Measurements from ENCODE around the gene SRGAP2C.
"Not testable (repeated sequence)": the region's sequence is repeated elsewhere in the genome, so short reads cannot be mapped to it uniquely, and the experiment has no call there.

The SRGAP2C gene

DNA sequence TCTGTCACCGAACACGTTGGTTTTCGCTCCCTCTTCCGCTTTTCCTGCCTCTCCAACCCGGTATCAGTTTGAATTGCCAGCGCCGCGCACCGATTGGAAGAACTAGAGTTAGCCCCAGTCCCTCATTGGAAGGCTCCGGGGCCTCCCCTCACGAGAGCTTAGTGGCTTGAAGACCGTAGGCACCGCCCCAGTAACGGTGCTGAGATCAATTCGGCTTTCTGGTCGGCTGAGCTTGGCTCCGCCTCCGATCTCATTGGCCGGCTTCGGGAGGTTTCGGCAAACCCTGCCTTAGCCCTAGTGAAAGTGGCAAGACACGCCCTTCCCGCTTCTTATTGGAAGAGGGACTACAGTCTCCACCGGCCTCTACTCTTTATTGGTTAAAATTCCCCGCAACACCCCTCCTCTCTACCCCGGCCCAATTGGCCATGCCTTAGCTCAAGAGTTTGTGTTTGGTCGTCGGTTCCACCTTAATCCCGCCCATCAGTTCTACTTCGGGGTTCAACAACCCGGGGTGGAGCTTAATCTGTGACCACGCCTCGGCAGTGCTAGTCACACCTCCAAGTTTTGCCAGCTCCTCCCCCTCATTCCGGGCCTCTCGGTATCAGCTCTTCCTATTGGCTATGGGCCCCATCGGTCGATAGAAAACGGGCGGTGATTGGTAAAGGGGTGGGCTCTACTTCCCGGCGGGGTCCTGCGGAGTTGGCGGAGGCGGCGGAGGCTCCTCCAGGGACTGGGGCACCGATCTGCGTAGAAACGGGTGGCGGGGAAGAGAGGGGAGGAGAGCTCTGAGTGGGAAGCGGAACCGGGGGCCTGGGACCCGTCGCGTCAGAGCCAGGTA lies at the start of gene SRGAP2C, which contains the start of gene FAM72B:
Gene SRGAP2C, plus strand, starts transcription at position 686 of the 838 bp plus-strand sequence. CDS start 2,472 bp downstream, outside the sequence.
Gene FAM72B, minus strand, starts transcription at position 51 of the 838 bp plus-strand sequence. CDS start 851 bp downstream, outside the sequence.
- peak; percentile 98 for DNase-seq (ENCODE audit: low read depth)

DNA sequence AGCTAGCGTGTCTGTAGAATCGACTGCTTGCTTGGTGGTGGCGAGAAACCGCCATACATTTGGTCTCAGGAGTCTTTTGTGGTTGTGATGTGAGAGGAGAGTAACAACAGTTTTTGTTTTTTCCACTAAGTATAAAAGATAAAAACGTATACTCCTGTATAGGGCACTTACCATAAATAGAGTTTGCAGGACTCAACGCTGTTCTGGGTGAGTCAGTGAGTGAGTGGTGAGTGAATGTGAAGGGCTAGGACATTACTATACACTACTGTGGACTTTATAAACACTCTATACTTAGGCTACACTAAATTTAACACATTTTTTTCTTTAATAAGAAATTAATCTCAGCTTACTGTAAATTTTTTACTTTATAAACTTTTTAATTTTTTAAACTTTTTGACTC lies 44.4 kb upstream of the SRGAP2C start:
- DNase-seq (ENCODE audit: low read depth): not testable (repeated sequence)

DNA sequence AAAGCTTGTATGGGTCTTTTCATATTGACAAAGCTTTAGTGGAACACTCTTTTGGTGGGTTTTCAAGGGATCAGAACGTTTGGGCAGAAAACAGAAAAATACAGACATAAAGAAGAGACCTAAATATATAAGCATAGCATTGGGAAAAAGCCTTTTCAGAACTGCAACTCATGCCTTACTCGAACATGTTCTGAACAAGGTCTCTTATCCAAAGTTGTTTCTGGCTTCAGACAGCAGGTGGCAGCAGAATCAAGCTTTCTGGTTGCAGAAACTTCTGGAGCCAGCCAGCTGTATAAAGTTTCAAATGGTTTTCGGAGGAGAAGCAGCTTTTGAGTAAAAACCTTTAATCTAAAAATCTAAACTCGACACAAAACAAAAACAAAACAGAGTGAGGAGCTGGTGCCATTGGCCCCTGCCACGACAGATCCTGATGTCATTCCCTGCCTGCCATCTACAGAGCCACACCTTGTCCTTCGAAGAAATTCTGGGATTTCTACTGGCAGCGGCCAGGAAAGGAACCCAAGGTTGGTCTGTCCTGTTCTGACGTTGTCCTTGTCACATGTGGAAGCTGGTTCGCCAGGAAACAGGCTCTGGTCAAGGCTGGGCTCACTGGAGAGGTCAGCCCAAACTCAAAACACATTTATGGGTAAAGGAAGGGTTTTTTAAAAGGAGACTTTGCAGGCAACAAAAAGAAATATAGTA lies 36.1 kb upstream of the SRGAP2C start:
- DNase-seq (ENCODE audit: low read depth): not testable (repeated sequence)

DNA sequence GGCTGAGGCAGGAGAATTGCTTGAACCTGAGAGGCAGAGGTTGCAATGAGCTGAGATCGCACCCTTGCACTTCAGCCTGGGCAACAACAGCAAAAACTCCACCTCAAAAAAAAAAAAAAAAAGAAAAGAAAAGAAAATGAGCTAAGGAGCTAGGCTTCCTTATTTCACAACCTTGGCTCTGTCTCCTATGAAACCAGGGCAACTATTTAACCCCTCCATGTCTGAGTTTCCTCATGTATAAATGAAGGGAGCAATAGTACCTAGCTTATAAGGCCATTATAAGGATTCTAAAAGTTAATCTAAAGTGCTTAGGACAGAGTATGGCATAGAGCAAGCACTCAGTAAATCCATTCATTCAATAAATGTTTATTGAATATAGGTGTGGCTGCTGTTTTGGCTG lies 33.5 kb upstream of the SRGAP2C start:
- DNase-seq (ENCODE audit: low read depth): not testable (repeated sequence)

DNA sequence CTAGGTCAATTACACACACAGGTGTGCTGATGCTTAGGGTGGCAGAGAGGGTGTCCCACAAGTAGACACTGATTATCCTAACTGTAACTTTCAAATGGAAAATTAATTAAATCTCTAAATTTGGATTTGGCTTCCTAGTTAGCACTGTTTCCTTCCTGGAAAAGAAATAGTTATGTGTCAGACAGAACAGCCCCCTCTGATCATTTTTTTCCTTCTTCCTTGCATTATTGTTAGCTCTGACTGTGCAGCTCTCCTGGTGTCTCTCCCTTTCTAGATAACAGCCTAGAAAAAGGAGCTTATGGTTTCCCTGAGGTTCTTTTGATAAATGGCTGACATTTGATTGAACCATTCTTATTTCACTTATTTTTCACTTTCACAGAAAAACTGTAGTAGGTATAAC lies 32.0 kb upstream of the SRGAP2C start:
- DNase-seq (ENCODE audit: low read depth): not testable (repeated sequence)

DNA sequence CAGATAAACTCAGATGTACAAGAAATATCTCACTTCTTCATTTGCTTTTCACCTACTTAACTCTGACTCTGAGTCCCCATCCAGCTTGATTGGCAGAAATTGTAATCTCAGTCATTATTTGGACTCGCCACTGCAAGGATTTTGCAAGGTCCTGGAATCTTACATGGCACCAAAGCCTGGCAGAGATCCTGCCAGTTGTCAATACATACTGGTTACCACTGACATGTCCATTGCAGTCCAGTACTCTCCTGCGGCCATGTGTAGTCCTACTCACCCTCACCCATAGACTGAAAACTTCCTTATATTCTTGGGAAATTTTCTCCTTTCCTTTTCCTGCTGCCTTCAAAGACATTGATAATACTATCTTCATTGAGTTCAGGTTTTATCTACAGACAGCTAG lies 30.0 kb upstream of the SRGAP2C start:
- DNase-seq (ENCODE audit: low read depth): not testable (repeated sequence)

DNA sequence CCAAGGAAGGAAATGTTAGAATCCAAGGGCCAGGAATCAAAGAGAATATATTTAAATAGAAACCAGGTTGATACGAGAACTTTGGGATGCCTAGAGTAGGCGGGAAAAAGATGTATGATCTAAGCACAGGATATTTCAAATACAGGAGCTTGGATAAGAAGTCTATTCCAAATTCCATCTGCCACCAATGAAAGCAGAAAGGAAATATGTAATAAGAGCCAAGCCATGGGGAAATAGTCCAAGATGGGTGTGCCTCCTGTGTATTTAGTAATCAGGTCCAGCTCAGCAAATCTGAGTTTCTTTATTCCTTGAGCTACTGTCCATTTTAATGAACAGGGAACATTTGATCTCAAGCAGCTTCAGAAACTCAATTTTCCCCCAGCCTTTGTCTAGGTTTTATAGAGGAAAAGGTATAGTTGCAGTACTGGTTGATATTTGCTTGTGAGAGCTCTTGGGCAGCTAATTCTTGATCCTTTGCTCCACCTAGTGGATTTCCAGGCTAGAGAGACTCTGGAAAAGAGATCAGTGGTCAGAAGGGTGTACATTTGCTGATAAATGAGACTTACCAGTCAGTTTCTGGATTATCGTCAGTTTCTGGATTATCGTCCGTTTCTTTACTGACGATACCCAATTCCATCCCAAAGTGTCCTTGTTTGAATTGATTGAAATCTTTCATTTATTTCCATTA lies 29.0 kb upstream of the SRGAP2C start:
- DNase-seq (ENCODE audit: low read depth): not testable (repeated sequence)

DNA sequence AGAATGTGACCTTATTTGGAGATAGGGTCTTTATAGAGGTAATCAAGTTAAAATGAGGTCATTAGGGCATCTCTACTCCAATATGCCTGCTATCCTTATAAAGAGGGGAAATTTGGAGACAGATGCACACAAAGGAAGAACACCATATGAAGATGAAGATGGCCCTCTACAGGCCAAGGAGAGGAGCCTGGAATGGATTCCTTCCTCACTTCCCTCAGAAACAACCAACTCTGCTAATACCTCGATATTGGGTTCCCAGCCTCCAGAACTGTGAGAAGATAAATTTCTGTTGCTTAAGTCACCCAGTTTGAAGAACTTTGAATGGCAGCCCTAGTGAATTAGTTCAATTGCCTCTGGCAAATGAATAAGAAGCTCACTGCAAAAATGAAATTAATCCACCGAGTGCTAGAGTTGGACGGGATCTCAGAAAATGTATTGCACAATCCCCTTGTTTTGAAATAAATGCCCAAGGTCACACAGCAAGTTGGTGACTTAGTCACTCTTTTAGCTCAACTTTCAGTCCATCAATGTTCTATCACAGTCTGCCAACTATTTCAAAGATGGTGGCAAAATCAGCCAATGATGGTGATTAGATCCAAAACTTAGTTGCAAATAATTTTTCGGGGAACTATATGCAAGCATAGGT lies 27.7 kb upstream of the SRGAP2C start:
- not testable (repeated sequence) for DNase-seq (ENCODE audit: low read depth)

DNA sequence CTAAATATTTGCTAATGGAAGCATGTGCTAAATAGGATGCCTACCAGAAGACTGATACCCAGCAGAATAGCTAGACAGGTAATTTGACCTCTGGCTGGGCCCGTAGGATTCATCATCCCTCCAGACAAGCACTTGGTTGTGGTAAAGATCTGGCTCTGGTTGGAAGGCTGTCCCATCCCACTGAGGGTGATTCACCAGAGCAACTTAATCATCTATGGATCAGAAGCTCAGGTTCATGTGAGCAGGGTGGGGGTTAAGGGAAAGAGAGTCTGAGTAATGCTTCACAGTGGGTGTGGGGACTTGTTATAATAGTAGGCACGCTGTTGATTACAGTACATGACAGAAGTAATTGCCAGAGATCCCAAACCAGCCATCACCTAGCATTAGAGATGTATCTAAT lies 27.2 kb upstream of the SRGAP2C start:
- not testable (repeated sequence) for DNase-seq (ENCODE audit: low read depth)

DNA sequence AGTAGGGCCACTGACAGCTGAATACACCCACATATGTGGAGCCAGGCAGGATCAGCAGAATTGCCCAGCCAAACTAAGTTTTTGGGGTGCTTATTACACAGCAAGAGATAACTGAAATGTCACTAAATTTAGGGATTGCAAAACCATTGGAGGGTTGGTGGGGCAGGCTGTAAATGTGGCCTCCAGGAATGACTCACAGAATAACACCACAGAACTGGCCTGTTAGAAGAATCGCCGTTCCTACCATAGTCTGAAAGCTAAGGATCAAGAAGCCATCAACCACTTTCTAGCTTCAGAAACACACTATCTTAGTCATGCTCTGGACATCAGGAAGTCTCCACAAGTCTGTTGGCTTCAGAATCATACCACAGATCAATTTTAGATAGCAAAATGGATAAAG lies 24.7 kb upstream of the SRGAP2C start:
- DNase-seq (ENCODE audit: low read depth): not testable (repeated sequence)

DNA sequence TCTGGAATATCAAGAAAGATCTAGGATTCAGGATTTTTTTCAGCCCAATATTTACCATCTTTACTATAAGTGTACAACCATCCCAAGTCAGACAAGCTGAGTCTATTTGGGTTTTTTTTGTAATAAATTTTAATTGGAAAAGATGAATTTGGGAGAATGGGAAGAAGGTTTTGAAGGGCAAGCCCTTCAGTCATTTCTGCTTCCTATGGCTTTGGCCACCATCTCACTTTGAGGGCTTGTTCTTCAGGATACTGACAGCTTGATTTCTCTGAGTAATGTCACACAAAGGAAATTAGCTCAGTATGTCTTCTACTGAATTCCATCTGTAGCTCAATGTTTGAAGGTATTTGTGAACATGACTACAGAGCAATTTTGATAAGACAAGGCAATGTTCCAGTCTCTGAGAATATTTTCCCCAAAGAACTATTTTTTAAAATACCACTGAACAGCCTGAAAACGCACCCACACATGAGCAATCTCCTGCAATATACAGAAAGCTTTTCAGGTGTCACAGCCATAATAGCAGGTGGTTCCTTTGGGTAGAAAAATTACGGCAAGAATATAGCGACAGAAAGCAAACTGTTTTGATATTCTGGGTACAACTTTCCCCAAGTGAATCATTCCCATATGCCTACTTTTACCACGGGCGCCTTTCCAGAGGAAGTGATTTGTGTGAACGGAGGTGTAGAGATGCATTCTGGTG lies 23.4 kb upstream of the SRGAP2C start:
- not testable (repeated sequence) for DNase-seq (ENCODE audit: low read depth)

DNA sequence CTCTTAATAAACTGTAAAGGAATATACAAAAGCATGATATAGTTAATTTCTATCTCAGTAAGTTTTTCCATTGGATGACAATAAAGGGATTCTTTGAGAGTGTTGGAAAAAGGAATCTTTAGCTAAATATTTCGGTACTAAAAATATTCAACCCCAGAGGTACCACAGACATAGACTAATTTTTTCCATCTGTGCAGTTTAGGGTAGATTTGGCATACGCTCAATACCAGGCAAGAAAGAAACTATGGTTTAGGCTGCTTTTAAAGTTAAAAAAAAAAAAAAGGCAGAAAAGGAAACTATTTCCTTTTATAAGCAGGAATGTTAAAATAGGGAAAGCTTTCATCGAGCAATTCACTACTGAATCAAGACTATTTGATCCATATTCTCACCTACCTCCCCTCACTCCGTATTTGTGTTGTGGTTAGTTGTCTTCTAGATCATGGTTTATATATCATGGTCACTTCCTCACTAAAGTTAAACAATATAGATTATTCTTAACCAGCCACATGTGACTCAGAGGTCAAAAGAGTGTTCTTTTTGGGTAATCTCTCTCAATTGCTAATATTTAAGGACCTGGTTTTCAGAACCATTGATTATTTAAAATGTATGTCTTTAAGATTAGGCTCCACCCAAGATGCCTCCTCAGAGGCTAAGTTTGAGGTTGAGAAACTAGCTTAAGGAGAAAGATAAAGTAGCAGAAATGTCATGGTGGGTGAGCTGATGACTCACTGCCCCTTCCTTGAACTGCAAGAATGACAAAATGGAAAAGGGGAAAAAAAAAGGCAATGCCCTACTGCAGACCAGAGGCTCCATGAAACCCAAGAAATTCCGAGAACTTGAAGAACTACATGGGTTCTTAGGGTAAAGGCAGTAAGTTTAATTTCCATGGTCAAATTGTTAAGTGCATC lies 20.7 kb upstream of the SRGAP2C start:
- not testable (repeated sequence) for DNase-seq (ENCODE audit: low read depth)

DNA sequence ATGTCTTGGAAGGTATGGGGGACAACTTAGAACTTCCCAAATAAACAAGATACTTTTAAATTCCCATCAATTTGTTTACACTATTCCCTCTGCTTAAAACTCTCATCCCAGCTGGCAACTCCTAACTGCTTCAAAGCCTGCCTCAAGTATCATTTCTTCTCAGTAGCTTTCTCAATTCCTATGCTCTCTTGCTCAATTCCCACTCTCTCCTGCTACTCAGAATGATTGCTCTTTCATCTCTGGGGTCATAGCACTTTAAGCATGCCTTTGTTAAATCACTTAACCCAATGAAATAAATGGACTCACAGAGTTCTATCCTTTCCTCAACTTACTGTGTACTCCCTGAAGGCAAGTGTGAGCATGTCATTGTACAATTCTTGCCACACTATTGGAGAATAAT lies 19.5 kb upstream of the SRGAP2C start:
- not testable (repeated sequence) for DNase-seq (ENCODE audit: low read depth)

DNA sequence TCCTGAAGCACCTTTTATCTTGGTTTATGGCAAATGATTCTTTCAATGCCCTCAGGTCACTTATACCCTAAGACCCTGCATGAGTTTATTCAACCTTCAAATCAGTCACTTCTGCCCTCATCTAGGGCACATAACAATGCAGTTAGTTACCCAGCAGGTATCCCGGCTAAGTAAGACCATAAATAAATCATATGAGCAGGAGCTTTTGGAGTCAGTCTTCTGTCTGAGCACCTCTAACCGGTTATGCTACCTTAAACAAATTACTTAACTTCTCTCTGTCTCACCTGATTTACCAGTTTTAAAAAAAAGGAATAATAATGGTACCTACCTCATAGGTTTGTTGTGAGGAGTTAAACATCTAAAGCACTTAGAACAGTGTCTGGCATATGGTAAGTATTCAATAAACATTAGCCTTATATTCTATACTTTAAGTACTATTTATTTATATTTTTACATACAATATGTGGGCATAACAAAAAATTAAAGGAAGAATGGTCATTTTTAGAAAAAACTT lies 17.5 kb upstream of the SRGAP2C start:
- DNase-seq (ENCODE audit: low read depth): not testable (repeated sequence)

DNA sequence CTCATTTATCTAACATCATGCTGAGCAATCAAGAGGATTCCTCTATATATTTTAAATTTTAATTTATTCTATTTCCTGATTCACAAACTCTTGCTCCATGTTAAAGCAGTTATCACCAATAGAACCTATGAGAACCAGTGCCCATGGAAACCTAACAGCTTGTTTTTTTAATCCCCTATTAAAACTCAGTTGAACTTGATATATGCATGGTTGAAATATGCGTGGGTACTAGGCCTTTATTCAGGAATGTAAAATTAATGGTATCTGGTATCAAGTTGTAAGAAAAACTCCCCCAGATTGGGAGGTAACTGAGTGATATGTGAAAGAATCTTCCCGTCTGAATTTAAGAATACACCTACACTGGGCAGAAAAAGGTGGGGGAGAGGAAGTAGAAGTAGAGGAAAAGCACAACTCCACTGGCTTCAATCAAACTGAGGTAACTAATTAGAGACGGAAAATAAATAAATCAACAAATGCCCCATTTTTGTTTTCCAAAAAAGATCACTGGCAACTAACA lies 16.6 kb upstream of the SRGAP2C start:
- DNase-seq (ENCODE audit: low read depth): not testable (repeated sequence)

DNA sequence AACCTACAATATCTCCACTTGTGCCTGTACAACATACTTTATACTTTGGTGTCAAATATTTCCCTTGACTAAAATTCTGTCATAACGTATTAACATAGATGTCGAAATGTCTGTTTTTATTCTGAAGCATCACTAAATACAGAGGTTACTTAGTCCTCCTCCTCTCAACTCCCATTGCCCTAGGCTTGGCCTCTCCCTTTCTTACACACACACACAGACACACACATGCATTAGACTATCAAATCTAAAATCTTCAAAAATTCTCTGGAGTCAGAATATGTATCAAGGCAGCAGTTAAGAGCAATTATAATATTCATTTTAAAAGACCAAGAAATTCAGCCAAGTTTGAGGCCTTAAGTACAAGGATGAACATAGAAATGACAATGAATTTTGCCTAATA lies 8.1 kb upstream of the SRGAP2C start:
- DNase-seq (ENCODE audit: low read depth): not testable (repeated sequence)

DNA sequence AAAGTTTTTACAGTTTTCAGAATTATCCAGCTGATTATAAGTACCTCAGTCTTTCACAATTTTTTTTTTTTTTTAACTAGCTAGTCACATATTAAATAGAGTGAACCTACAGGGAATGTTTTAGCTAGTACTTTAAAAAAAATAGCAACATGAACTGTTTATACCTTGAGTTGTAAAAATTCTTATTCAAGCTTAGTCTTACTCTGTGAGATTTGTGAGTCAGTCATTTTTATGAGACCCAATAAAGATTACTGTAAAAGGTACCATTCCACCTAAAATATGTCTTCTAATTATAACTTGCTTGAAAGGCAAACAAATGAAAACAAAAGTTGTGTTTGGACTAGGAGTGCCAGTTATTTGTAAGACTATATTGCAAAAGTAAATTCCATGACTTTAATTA lies 6.6 kb upstream of the SRGAP2C start:
- DNase-seq (ENCODE audit: low read depth): not testable (repeated sequence)

DNA sequence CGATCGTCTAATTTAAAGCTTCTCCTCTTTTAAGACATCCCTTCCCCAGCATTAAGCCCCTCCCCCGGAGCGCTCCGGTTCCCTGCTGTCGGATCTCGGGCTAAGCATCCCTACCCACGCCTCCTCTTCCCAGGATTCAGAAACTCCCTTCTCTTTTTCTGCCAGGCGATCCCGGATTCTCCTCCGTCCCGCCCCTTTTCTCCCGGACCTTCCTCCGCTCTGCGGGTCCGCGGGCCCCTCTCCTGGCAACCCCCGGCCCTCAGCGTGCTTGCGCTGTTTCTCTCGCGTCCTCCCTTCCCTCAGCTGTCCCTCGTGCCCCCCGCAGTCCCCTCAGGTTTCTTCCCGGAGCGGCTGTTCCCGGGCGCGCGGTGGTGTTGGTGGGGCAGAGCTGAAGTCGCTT lies 908 bp upstream of the SRGAP2C start:
- DNase-seq (ENCODE audit: low read depth): not testable (repeated sequence)

DNA sequence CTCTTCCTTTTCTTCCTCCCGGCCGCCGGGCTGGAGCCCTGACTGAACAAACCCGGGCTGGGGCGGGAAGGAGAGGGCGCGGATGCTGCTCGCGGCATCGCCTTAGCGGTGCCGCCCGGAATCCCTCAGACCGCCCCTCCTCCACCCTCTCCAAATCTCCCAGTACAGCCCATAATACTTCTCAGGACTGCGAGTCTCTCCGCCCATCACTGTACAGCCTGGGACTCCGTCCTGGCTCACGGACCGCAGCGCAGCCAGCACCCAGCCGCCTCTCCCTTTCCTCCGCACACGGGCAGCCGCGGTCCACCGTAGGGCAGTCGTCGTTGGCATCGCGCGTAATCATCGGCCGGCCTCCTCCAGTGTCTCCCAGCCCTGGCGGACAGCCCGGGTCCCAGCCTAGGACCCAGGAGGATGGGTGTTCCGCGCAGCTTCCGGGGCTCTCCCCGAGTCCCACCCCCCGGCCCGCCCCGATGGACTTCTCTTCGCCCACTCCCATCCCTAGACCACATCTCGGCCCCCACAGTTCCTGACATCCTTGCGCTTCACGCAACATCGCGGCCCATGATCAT lies 449 bp downstream of the SRGAP2C start:
- DNase-seq (ENCODE audit: low read depth): not testable (repeated sequence)
